HL-60 (cell line): Measurements from ENCODE around the gene C1orf53.
"Not testable (repeated sequence)": the region's sequence is repeated elsewhere in the genome, so short reads cannot be mapped to it uniquely, and the experiment has no call there.

Experiments
- DNase-seq, 2 experiments: peaks; one replicate each; pipeline ENCODE4 v3.0.0-alpha.2; 2010 to 2020; ENCODE audit warnings: low read depth in 1 of 2, low spot score in 1 of 2
- H3K27ac ChIP-seq: fragments of 250-450 bp; sonication (Bioruptor Pico); replicated peaks from 2 replicates; pipeline ENCODE4 v1.5.1; 2020; ENCODE audit warnings: mild to moderate bottlenecking, moderate library complexity
- H3K27me3 ChIP-seq: fragments of 250-450 bp; sonication (Bioruptor Pico); 2 replicates; pipeline ENCODE4 v1.5.1; 2021; ENCODE audit warnings: mild to moderate bottlenecking, moderate library complexity; ENCODE audit not compliant: insufficient read depth, poor library complexity, severe bottlenecking
- H3K4me3 ChIP-seq: replicated peaks from 2 replicates; pipeline ENCODE4 v1.5.1; 2011; ENCODE audit warnings: mild to moderate bottlenecking, control low read depth, low read length; ENCODE audit not compliant: insufficient read depth
- CTCF ChIP-seq: IDR thresholded peaks from one replicate; pipeline ENCODE4 v1.5.1; 2011; ENCODE audit warnings: low read length, control low read depth, inconsistent platforms; ENCODE audit not compliant: insufficient read depth
- GABPA ChIP-seq: IDR thresholded peaks from 2 replicates; pipeline ENCODE4 v1.6.1; 2012; ENCODE audit warnings: low read depth
- POLR2AphosphoS5 ChIP-seq: IDR thresholded peaks from 2 replicates; pipeline ENCODE4 v1.6.1; 2012; ENCODE audit warnings: low read depth
- SPI1 ChIP-seq: IDR thresholded peaks from 2 replicates; pipeline ENCODE4 v1.6.1; 2012; ENCODE audit warnings: low read depth, mild to moderate bottlenecking, borderline replicate concordance
- TF ChIP-seq, protein P1 (sequence below): IDR thresholded peaks from 2 replicates; pipeline ENCODE4 v1.6.1; 2012; ENCODE audit warnings: low read depth; ENCODE audit not compliant: insufficient replicate concordance

C1orf53 gene

GRCh38 chr1:197937892-197938291, 35.5 kb downstream of the C1orf53 start:
- no peak for DNase-seq
- TF ChIP-seq POLR2AphosphoS5, result no peak
- no peak for TF ChIP-seq SPI1
- TF ChIP-seq GABPA, result no peak
- TF ChIP-seq CTCF, result no peak
- TF ChIP-seq, protein P1, sequence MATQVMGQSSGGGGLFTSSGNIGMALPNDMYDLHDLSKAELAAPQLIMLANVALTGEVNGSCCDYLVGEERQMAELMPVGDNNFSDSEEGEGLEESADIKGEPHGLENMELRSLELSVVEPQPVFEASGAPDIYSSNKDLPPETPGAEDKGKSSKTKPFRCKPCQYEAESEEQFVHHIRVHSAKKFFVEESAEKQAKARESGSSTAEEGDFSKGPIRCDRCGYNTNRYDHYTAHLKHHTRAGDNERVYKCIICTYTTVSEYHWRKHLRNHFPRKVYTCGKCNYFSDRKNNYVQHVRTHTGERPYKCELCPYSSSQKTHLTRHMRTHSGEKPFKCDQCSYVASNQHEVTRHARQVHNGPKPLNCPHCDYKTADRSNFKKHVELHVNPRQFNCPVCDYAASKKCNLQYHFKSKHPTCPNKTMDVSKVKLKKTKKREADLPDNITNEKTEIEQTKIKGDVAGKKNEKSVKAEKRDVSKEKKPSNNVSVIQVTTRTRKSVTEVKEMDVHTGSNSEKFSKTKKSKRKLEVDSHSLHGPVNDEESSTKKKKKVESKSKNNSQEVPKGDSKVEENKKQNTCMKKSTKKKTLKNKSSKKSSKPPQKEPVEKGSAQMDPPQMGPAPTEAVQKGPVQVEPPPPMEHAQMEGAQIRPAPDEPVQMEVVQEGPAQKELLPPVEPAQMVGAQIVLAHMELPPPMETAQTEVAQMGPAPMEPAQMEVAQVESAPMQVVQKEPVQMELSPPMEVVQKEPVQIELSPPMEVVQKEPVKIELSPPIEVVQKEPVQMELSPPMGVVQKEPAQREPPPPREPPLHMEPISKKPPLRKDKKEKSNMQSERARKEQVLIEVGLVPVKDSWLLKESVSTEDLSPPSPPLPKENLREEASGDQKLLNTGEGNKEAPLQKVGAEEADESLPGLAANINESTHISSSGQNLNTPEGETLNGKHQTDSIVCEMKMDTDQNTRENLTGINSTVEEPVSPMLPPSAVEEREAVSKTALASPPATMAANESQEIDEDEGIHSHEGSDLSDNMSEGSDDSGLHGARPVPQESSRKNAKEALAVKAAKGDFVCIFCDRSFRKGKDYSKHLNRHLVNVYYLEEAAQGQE, result no peak

GRCh38 chr1:197939159-197939980, 36.9 kb downstream of the C1orf53 start:
- not testable (repeated sequence) for H3K27ac ChIP-seq, H3K4me3 ChIP-seq, H3K27me3 ChIP-seq, DNase-seq

More at GRCh38 chr1:197937892-197938291, 35.5 kb downstream of the C1orf53 start:
- no peaks in the 10 kb centered on the region for H3K27me3 ChIP-seq
- no peak overlapping the region for H3K27ac ChIP-seq
- H3K4me3 ChIP-seq, result no peak overlapping the region

DNA sequence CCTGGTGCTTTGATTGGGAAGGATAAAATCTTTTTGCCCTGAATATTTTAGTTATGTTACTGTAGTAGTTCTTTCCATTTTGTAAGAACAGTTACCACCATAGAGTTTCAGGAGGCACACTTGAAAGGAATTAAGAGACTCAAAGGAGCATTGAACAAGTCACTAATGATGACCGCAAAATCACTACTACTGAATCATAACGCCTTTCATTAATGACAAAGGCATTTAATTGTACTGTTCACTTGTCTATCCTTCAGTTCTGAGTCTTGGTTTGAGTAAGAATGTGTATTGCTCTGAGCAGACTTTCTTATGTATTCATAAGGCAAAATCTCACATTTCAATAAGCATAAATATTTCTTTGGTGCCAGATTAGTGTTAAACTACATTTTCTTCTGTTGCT, 39.6 kb downstream of the C1orf53 start:
- Histone ChIP-seq H3K4me3 (no peak overlapping the region), H3K27ac (no peak overlapping the region), H3K27me3 (no peaks in the 10 kb centered on the region)
- TF ChIP-seq GABPA, result no peak
- no peak for TF ChIP-seq SPI1
- TF ChIP-seq POLR2AphosphoS5, result no peak
- TF ChIP-seq, protein P1, result no peak
- DNase-seq, result no peak

- no peak for DNase-seq
- no peak for TF ChIP-seq CTCF
- no peak for TF ChIP-seq SPI1
- TF ChIP-seq, protein P1, result no peak
- no peak for TF ChIP-seq POLR2AphosphoS5
- TF ChIP-seq GABPA, result no peak
- no peak overlapping the region for H3K4me3 ChIP-seq
- no peak overlapping the region for H3K27ac ChIP-seq
- no peaks in the 10 kb centered on the region for H3K27me3 ChIP-seq
These were observed 42.1 kb downstream of the C1orf53 start for GRCh38 chr1:197944485-197944884.
